HG03571 (cell line): Measurements from ENCODE around the gene TP73.

Experiments used
- ATAC-seq: cut with Tn5 transposase; IDR thresholded peaks from one replicate; pipeline ENCODE4 v1.9.1; 2021; ENCODE audit not compliant: unreplicated experiment

Gene TP73

GRCh38 chr1:3633344-3634058 lies 18.8 kb upstream of the TP73 start:
- ATAC-seq, result no peak

GRCh38 chr1:3634059-3634800 lies 18.1 kb upstream of the TP73 start:
- ATAC-seq, result no peak

GRCh38 chr1:3636080-3636479 lies 16.2 kb upstream of the TP73 start:
- ATAC-seq, result no peak

- no peak for ATAC-seq
Measured at GRCh38 chr1:3636531-3636930, 15.8 kb upstream of the TP73 start.

GRCh38 chr1:3638027-3638426 lies 14.3 kb upstream of the TP73 start:
- ATAC-seq, result no peak

GRCh38 chr1:3638676-3639075 lies 13.6 kb upstream of the TP73 start:
- ATAC-seq, result no peak

GRCh38 chr1:3639397-3639911 lies 12.9 kb upstream of the TP73 start:
- ATAC-seq, result no peak

GRCh38 chr1:3640121-3640837 lies 12.0 kb upstream of the TP73 start:
- no peak for ATAC-seq

- no peak for ATAC-seq
Measured at GRCh38 chr1:3641046-3641760, 11.1 kb upstream of the TP73 start.

- no peak for ATAC-seq
Measured at GRCh38 chr1:3641816-3642215, 10.5 kb upstream of the TP73 start.

- no peak for ATAC-seq
Measured at GRCh38 chr1:3642919-3643675, 9.2 kb upstream of the TP73 start.

GRCh38 chr1:3644273-3644672 lies 8.0 kb upstream of the TP73 start:
- ATAC-seq, result no peak

- no peak for ATAC-seq
Measured at GRCh38 chr1:3645247-3645646, 7.1 kb upstream of the TP73 start.

- no peak for ATAC-seq
Measured at GRCh38 chr1:3645666-3646355, 6.5 kb upstream of the TP73 start.

- no peak for ATAC-seq
Measured at GRCh38 chr1:3646596-3646995, 5.7 kb upstream of the TP73 start.

- ATAC-seq, result peak; percentile 86
Measured at GRCh38 chr1:3649342-3650247, 2.7 kb upstream of the TP73 start, which contains the start of gene WRAP73. WRAP73 (minus strand) TSS chr1:3650103; CDS start chr1:3649999, 104 bp downstream.

- ATAC-seq, result no peak
Measured at GRCh38 chr1:3650248-3651025, 1.9 kb upstream of the TP73 start.
